PFSK-1 (cell line): ENCODE measurements around the gene SIAH2.

ENCODE experiments used
- FOXP2 ChIP-seq: optimal IDR thresholded peaks from 2 replicates; pipeline ENCODE3; 2011; ENCODE audit warnings: borderline replicate concordance, control low read depth, inconsistent platforms; ENCODE audit not compliant: insufficient read depth; ENCODE audit errors: extremely low read length, extremely low read depth

SIAH2 gene

DNA sequence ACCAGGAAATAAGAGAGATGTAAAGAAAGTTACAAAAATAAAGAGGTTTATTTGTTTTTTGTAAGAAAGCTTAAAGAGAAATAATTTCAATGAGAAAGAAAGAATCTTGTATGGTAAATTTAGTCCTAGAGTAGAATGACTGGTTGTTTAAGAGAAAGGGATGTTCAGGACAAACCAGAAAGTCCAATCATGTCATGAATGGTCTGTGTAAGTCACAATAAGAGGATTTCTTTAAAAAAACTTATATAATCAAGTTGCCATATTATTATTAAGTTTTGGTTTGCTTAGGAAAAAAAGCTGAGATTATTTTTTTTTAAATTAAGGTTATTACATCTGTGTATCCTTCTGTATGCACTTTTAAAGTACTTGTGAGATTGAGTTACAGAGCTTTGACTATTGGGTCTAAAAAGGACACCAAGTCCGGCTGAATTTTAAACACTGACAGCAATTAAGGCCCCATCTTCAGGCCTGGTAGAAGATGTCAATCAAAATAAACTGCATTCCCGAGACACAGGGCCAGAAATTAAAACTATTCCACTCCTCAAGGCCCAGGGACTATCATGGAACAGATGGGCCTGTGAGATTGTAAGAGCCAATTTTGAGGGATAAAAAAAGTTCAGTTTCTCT lies 71.4 kb downstream of the SIAH2 start:
- no peak for TF ChIP-seq FOXP2
